Tibial nerve (tissue), 3 donors: ENCODE results near the gene USP3.

Source experiments
- CTCF ChIP-seq, 5 experiments: fragments of 200-600 bp in 3 of 5; fragments of 450-650 bp in 2 of 5; sonication (generic) in 3 of 5; IDR thresholded peaks; one replicate each; pipeline ENCODE4 v1.5.1; 2016 to 2019; ENCODE audit warnings: antibody characterized with exemption in 5 of 5, mild to moderate bottlenecking in 3 of 5, moderate library complexity in 2 of 5
- POLR2A ChIP-seq, 2 donors: fragments of 450-650 bp; IDR thresholded peaks; one replicate each; pipeline ENCODE4 v1.6.1; 2017; ENCODE audit warnings: antibody characterized with exemption in 2 of 2, mild to moderate bottlenecking in 2 of 2, moderate library complexity in 2 of 2

- TF ChIP-seq POLR2A (IDR thresholded peaks at IDR 0.05) = no peak
- TF ChIP-seq CTCF (IDR thresholded peaks at IDR 0.05) = no peak
Measured at GRCh38 chr15:63478243-63478642, 26.1 kb upstream of the USP3 start.
